OCI-LY7 (cell line): ENCODE data around the gene LRRC66.

Experiments used
- CTCF ChIP-seq: fragments of 200-600 bp; sonication (generic); conservative IDR thresholded peaks from 2 replicates; pipeline ENCODE4 v1.5.1; 2014; ENCODE audit warnings: mild to moderate bottlenecking, antibody characterized with exemption, low read length, moderate library complexity, mixed read lengths
- EZH2phosphoT487 ChIP-seq: fragments of 200-600 bp; sonication (generic); IDR thresholded peaks from 2 replicates; pipeline ENCODE4 v1.6.1; 2018; ENCODE audit warnings: low read depth, borderline replicate concordance, mild to moderate bottlenecking, mixed run types, antibody characterized with exemption, low read length, moderate library complexity, mixed read lengths

GRCh38 chr4:52017814-52018213 lies 2.3 kb downstream of the LRRC66 start:
- TF ChIP-seq CTCF, result no peak
- TF ChIP-seq EZH2phosphoT487, result no peak
